GM20431 (cell line): Measurements from ENCODE around the gene KIRREL3.
"Not testable (repeated sequence)": the region's sequence is repeated elsewhere in the genome, so short reads cannot be mapped to it uniquely, and the experiment has no call there.

Source experiments
- in situ Hi-C: fragments of 300-500 bp; cut with MseI, MboI; formaldehyde crosslinking; loops from one replicate; pipeline ENCODE4 v1.15.0; 2020; ENCODE audit warnings: low sequenced_read_pairs; ENCODE audit not compliant: unreplicated experiment

The KIRREL3 gene

GRCh38 chr11:126965331-126965730 is 35.2 kb downstream of the KIRREL3 start:
- in situ Hi-C loops, result no loop called here

- in situ Hi-C loops, result no loop called here
Observed at GRCh38 chr11:126963603-126964363, 36.8 kb downstream of the KIRREL3 start.

- in situ Hi-C loops, result no loop called here
Observed at GRCh38 chr11:126963115-126963514, 37.5 kb downstream of the KIRREL3 start.

- in situ Hi-C loops, result no loop called here
Observed at GRCh38 chr11:126959700-126960099, 40.9 kb downstream of the KIRREL3 start.

GRCh38 chr11:126956635-126957034 is 43.9 kb downstream of the KIRREL3 start:
- in situ Hi-C loops, result no loop called here

GRCh38 chr11:126952533-126952932 is 48.0 kb downstream of the KIRREL3 start:
- in situ Hi-C loops, result not testable (repeated sequence)

- in situ Hi-C loops, result no loop called here
Observed at GRCh38 chr11:126951465-126951864, 49.1 kb downstream of the KIRREL3 start.

- in situ Hi-C loops, result no loop called here
Observed at GRCh38 chr11:126949066-126949891, 51.3 kb downstream of the KIRREL3 start.

- in situ Hi-C loops, result no loop called here
Observed at GRCh38 chr11:126948563-126948962, 52.0 kb downstream of the KIRREL3 start.

- in situ Hi-C loops, result no loop called here
Observed at GRCh38 chr11:126945319-126945718, 55.3 kb downstream of the KIRREL3 start.

- in situ Hi-C loops, result no loop called here
Observed at GRCh38 chr11:126943316-126943715, 57.3 kb downstream of the KIRREL3 start.

GRCh38 chr11:126942146-126942545 is 58.4 kb downstream of the KIRREL3 start:
- in situ Hi-C loops, result no loop called here

- in situ Hi-C loops, result no loop called here
Observed at GRCh38 chr11:126939552-126939951, 61.0 kb downstream of the KIRREL3 start.

- in situ Hi-C loops, result no loop called here
Observed at GRCh38 chr11:126938718-126939117, 61.9 kb downstream of the KIRREL3 start.

- in situ Hi-C loops, result no loop called here
Observed at GRCh38 chr11:126930091-126930841, 70.3 kb downstream of the KIRREL3 start.

- in situ Hi-C loops, result no loop called here
Observed at GRCh38 chr11:126929179-126930061, 71.2 kb downstream of the KIRREL3 start.

GRCh38 chr11:126927623-126928022 is 72.9 kb downstream of the KIRREL3 start:
- in situ Hi-C loops, result no loop called here

GRCh38 chr11:126926376-126926791 is 74.2 kb downstream of the KIRREL3 start:
- in situ Hi-C loops, result no loop called here

GRCh38 chr11:126925321-126926093 is 75.1 kb downstream of the KIRREL3 start:
- in situ Hi-C loops, result no loop called here
